GM19328 (cell line): ENCODE data around the gene TOMM40.
"Not testable (repeated sequence)": the region's sequence is repeated elsewhere in the genome, so short reads cannot be mapped to it uniquely, and the experiment has no call there.

Experiments
- ATAC-seq: cut with Tn5 transposase; IDR thresholded peaks from one replicate; pipeline ENCODE4 v1.9.1; 2021; ENCODE audit warnings: mild to moderate bottlenecking, moderate library complexity; ENCODE audit not compliant: unreplicated experiment

TOMM40 gene

GRCh38 chr19:44869733-44870470, 21.2 kb upstream of the TOMM40 start:
- ATAC-seq = no peak

- no peak for ATAC-seq
Observed at GRCh38 chr19:44871809-44872208, 19.2 kb upstream of the TOMM40 start.

- no peak for ATAC-seq
Observed at GRCh38 chr19:44872661-44873060, 18.4 kb upstream of the TOMM40 start.

GRCh38 chr19:44874317-44874716, 16.7 kb upstream of the TOMM40 start:
- no peak for ATAC-seq

GRCh38 chr19:44875666-44876451, 15.2 kb upstream of the TOMM40 start:
- no peak for ATAC-seq

- ATAC-seq = no peak
Observed at GRCh38 chr19:44876930-44877535, 14.0 kb upstream of the TOMM40 start.

- no peak for ATAC-seq
Observed at GRCh38 chr19:44878120-44878865, 12.8 kb upstream of the TOMM40 start.

GRCh38 chr19:44879309-44880065, 11.6 kb upstream of the TOMM40 start:
- ATAC-seq = no peak

- ATAC-seq = no peak
Observed at GRCh38 chr19:44882063-44882462, 9.0 kb upstream of the TOMM40 start.

- not testable (repeated sequence) for ATAC-seq
Observed at GRCh38 chr19:44882619-44883397, 8.2 kb upstream of the TOMM40 start.

GRCh38 chr19:44883922-44884321, 7.1 kb upstream of the TOMM40 start:
- ATAC-seq = no peak

- no peak for ATAC-seq
Observed at GRCh38 chr19:44884566-44884965, 6.5 kb upstream of the TOMM40 start.

GRCh38 chr19:44886141-44886540, 4.9 kb upstream of the TOMM40 start:
- no peak for ATAC-seq

GRCh38 chr19:44887648-44888047, 3.4 kb upstream of the TOMM40 start:
- no peak for ATAC-seq

- ATAC-seq = not testable (repeated sequence)
Observed at GRCh38 chr19:44888335-44888734, 2.7 kb upstream of the TOMM40 start.

GRCh38 chr19:44889830-44890365, 1.2 kb upstream of the TOMM40 start:
- ATAC-seq = no peak

GRCh38 chr19:44890366-44891015, 563 bp upstream of the TOMM40 start:
- ATAC-seq = peak; percentile 79

- ATAC-seq = no peak
Observed at GRCh38 chr19:44892932-44893331, 1.9 kb downstream of the TOMM40 start.
